GM21390 (cell line): Measurements from ENCODE around the gene UBASH3B.

Source experiments
- ATAC-seq: cut with Tn5 transposase; IDR thresholded peaks from one replicate; pipeline ENCODE4 v1.9.1; 2021; ENCODE audit not compliant: unreplicated experiment

UBASH3B gene

DNA sequence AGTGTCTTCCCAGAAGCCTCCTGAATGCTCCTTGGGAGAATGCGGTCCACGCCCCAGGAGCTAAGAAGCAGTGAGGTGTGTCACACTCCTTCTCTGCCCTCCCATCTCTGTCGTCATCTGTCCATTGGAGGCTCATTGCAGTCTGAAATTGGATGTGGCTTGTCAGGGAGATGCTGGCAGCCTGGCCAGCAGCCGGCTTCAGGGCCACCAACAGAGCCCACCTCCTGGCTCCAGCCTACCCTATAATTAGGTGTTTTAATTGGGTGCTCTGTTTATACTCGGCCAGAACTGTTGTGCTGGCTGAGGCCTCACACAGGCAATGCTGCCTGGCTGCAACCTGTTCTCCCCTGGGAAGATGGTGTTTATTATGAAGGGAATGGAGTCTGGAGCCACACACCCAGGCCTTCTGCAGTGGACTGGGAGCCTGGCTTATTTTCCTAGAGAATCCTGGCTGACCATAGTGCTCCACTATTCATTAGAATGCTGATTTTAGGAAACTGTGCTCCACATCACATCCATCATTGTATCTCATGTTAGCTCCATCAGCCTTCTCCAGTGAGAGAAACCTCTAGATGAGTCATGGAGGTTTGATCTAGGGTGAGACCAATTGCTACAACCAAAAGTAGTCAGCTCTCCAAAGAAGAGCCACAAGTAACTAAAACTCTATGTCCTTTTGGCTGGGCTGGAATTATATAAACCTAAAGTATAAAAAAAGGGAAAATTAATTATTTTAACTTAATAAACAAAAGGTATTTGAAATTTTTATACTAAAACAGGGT, 96.0 kb downstream of the UBASH3B start:
- no peak for ATAC-seq

- no peak for ATAC-seq
These were observed 98.5 kb downstream of the UBASH3B start for GRCh38 chr11:122754028-122754427.

DNA sequence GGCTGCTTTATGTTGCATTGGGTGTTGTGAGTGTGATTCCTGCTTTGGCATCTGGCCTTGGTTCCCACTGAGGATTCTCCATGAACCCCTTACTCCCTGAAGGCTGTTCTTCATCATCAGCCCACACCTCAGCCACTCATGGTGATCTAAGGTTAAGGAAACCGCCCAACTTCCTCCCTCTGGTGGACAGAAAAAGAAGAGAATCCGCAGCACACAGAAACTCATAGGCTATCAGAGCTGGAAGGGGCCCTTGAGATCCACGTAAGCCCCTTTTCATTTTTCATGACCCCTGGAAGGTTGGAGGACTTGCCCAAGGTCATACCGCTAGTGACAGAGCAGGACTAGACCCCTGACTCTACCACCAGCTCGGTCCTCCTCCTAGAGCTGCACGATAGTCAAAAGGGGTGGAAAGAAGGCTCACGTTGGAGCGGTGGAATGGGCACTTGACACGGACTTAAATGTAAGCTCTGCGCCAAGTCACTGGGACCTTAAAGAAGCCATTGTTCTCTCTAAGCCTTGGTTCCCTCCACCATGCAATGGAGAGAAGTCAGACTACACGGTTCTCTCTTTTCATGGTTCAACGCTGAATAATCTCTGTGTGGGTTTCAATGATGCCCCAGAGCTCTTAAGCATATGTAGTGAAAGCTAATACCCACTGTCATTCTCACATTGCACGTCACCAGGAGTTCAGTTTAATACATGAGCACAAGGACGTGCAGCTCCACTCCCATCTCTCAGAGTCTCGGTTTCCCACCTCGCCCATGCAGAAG, 99.2 kb downstream of the UBASH3B start:
- peak; percentile 63 for ATAC-seq

- ATAC-seq = no peak
These were observed 99.9 kb downstream of the UBASH3B start for GRCh38 chr11:122755409-122755808.

GRCh38 chr11:122755941-122756340, 100.4 kb downstream of the UBASH3B start:
- ATAC-seq = no peak

DNA sequence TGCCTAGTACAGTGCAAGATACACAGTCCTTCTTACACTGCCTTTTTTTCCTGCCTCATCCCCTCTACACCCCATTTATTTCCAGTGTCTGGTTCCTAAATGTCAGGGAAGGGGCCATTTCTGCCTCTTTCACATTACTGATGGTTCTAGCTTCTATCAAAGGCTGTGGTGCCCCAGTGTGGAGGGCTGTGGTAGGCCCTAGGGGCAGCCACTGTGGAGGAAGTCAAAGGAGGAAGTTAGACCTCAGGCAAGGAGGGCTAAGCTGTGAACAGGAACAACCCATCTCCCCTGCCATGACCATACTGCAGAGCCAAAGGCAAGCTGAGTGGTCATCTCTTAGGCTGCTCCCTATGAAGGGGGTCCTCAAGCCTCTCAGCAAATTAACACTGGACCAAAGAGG, 100.9 kb downstream of the UBASH3B start:
- peak; percentile 70 for ATAC-seq

GRCh38 chr11:122757201-122757600, 101.7 kb downstream of the UBASH3B start:
- ATAC-seq = no peak

- no peak for ATAC-seq
These were observed 102.8 kb downstream of the UBASH3B start for GRCh38 chr11:122758339-122758738.

- ATAC-seq = no peak
These were observed 103.5 kb downstream of the UBASH3B start for GRCh38 chr11:122758974-122759373.

DNA sequence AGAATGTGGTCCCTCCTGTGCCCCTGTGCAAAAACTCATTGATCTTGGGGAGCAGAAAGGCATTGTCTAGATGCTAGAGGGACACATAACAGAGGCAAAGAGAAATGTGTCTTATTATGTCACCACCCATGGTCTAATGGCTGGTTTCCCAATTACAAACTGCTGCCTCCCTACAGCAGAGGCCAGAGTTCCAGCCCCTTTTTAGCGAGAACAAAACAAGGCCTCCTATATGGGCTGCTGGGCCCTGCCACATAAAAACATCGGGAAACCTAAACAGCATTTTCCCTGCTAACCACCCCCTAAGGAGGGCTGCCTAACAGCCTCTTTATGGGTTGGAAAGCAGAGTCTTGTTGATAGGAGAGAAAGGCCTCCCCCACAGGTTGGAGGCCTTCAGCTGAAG, 107.6 kb downstream of the UBASH3B start:
- ATAC-seq = no peak

DNA sequence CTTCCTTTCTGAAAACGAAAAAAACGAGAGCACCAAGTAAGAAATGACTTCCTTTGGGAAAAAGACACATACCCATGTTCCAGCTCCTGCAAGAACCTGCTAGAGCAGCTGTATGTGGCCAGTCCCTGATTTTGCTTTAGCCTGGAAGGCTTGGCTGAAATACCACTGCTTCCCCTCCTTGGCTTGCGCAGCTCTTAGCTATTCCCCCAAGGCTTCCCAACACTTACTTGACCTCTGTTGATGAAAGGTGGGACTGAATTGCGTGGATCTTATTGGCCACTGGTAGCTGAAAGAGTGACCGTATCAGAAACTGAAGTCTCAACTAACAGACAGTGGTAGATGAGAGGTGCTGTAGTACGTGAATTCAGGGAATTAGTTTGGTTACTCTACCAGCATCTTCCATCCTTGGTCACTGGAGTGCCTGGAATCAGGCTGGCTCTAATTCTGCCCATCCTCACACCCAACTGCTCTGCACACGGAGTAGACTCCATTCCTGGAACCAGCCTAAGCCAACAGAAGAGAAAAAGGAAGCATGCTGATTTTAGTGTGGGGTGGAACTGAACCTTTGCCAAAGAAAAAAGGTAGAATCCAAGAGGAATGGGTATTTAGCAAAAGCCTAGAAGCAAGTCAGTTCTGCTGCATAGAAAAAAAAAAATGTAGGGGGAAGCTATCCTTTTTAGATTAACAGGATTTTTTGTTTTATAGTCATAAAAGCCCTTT, 109.0 kb downstream of the UBASH3B start:
- no peak for ATAC-seq

DNA sequence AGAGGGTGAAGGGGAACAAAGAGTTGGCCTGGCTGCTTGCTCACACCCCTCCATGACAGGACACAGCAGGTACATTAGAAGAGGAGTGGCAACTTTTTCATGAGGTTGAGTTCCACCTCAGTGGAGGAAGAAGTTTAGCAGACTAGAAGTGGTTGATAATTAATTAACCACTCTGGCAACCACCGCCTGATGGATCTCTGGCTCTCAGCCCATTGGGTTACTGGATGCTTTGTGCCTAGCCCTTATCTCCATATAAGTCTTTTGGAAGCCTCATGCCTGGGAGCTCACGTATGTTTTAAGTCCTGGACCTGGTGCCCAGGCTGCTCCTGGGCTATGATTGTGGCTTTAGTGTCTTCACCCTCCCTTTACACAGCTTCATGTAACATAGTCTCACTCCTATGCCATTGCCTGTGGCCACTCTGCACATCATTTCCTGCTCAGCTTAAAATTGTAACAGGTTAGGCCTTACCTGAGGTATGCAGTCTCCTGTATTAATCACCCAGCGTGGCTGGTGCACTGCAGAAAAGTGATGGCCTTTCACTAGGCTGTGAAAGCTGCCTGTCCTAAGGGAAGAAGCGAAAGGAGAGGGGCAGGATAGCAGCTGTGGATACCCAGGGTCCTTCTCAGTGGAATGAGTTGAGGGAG, 110.1 kb downstream of the UBASH3B start:
- no peak for ATAC-seq

- ATAC-seq = no peak
These were observed 113.7 kb downstream of the UBASH3B start for GRCh38 chr11:122769126-122769780.

DNA sequence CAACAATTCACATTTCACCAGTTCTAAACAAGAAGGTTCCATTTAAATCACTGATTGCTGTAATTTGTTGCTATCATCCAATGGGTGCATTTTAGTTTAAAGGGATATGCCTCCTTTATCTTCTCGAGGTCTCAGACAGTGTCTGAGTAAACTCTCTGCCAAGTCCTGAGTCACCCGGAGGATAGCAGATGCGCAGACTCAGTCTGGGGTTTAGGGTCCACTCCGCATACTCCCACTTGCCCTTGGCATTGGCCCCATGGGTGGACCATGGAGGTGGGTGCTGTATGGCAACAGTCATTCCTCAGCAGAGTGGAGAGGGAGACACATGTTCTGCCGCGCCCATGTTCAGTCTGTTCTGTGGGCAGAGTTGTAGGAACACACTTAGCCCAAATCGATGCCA, 117.4 kb downstream of the UBASH3B start:
- no peak for ATAC-seq

DNA sequence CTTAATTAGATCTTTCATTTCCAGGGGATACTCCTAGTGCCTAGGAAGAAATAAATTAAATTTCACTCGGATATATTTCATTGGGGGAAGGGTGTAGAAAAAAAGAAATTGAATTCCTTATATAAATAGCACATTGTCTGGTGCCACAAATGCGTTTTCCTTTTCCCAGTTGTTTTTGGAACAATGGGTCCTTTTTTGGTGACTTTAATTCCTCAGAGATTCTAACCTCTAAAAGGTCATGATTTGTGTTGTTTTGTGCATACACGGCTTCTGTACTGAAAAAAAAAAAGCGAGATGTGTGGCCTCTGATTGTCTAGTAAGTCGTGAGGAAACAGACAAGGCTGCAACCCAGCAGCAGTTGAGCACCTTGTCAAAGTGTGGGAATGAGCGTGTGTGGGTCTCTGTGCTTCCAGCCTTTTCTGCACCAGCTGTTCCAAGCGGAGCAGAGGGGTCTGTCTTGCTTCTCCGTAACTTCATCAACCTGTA, 118.3 kb downstream of the UBASH3B start:
- ATAC-seq = no peak

DNA sequence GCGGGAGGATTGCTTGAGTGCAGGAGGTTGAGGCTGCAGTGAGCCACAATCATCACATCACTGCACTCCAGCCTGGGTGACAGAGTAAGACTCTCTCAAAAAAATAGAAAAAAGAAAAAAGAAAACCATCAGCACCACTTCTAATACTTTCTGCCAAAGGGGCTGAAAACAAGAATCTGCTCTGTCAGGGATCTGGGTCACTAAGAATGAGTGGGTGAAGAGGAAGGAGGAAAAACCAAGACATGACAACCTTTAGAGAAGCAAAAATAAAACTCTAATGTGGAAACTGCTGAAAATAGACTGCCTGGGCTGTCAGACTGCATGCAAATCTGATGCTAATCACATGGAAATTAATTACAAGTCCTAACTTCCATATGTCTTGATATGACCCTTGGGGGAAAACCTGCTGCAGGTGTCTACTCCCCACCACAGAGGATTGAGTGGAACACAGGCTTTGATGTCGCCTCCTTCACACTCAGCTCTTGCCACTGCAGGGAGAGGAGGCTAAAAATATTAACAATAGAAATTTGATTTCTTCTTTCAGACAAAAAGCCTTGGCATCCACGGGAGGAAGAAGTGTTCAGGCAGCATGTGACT, 120.3 kb downstream of the UBASH3B start:
- no peak for ATAC-seq

DNA sequence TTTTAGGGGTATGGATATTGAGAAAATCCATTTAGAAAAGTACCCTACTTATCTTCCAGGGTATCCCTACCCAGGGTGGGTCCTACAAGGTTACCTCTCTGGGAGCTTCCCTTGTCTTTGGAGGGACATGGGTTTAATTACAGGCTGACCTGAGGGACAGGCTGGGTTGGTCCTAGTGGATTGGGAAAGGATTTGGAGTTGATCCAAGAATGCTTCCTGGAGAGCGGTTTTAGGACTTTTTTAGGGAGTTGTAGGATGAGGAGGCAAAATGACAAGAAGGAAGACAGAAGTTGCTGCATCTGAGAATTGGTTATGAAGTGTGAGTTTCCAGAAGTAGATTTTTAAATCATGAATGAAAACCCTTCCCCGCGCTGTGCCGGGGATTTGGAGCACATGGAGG, 121.0 kb downstream of the UBASH3B start:
- no peak for ATAC-seq

DNA sequence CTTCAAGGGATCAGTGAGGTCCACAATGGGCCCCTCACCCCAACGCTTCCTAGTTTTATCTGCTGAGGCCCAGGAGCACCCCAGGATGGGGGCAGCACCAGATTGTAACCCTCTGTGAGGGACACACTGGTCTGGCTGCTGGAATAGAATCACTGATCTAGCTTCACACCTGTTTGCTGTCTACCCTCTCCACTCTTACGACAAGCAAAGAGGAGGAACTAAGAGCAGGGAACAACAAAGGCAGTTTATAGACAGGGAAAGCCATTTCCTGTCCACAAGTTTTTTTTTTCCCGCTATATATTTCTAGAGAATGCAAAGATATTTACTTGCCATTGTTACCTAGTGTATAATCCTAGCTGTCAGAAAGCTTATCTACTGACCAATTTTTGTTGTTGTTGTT, 121.8 kb downstream of the UBASH3B start:
- no peak for ATAC-seq

DNA sequence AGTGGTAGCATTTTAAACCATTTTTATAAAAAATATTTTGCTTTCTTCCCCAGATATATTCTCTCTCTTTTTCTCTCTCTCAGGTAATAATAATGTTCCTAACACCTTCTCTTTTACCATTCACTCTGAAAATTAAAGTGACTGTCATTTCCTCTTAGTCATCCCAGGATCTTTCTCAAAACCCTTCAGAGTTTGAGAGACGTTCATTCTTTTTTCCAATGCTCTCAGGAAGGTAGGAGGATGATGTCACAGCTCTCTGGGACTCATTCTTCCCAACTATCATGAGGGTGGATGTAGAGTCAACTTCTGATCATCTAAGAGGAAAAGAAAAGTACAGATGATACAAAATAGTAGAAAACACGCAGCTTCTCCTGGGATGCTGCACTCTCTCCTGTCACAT, 122.6 kb downstream of the UBASH3B start:
- ATAC-seq = no peak

- no peak for ATAC-seq
These were observed 123.6 kb downstream of the UBASH3B start for GRCh38 chr11:122779047-122779629.
